Activated T-cell treated with anti-CD3 and anti-CD28 coated beads, Interleukin-2, amount 50 U/mL, for 4 hours (primary cell): Measurements from ENCODE around the gene NME1. TPM values are rescaled to one million over a fixed set of nuclear protein-coding genes. Genes with fewer than 3 reads are reported as not detected.

Experiments
- ATAC-seq, 2 donors: fragments of 200-7000 bp; cut with Tn5 transposase; one replicate each; pipeline ENCODE4 v1.10.0; 2021
- DNase-seq: peaks from one replicate; pipeline ENCODE4 v3.0.0-alpha.2; 2020
- H3K27me3 Mint-ChIP-seq: one replicate; pipeline ENCODE4 v1.8.0; 2021; ENCODE audit warnings: low read depth, mixed read lengths
- H3K36me3 Mint-ChIP-seq: one replicate; pipeline ENCODE4 v1.8.0; 2022; ENCODE audit warnings: mixed read lengths; ENCODE audit not compliant: insufficient read depth
- H3K4me1 Mint-ChIP-seq: one replicate; pipeline ENCODE4 v1.8.0; 2021; ENCODE audit warnings: low read depth, mixed read lengths
- H3K4me3 Mint-ChIP-seq: one replicate; pipeline ENCODE4 v1.8.0; 2021; ENCODE audit warnings: mild to moderate bottlenecking, moderate library complexity, mixed read lengths
- H3K9me3 Mint-ChIP-seq: one replicate; pipeline ENCODE4 v1.8.0; 2021; ENCODE audit warnings: mixed read lengths
- total RNA-seq, 3 donors: library from RNA; stranded (reverse); gene quantifications; one replicate each; pipeline ENCODE4 v1.2.1, GENCODE V29; 2021

Gene NME1
- total RNA-seq, 3 donors from 2014 or later, result 495 to 588 (median 548) TPM

- Mint-ChIP-seq H3K36me3 (no peaks in the 10 kb centered on the region), H3K4me3 (no peak overlapping the region), H3K4me1 (peaks cover 19% of the 10 kb centered on the region), H3K27me3 (no peaks in the 10 kb centered on the region), H3K9me3 (no peaks in the 10 kb centered on the region)
- DNase-seq (no peak), ATAC-seq (no peak)
Measured at GRCh38 chr17:51124640-51125503, 28.5 kb upstream of the NME1 start.

DNA sequence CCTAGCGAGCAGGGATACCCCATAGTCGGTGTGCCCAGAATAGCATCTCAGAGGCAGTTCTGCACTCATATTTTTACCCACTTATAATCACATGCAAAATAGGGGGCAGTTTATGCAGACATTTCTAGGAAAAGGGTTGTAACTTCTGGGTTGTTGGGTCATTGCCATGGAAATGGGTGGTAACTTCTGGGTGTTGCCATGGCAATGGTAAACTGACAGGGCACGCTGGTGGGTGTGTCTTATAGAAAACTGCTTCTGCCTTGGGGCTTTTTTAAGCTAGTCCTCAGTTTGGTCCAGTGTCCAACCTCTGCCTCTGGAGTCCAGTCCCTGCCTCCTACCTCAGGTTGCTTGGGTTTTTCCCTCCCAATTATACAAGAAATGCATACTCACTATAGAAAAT, 25.3 kb upstream of the NME1 start:
- Mint-ChIP-seq H3K4me1 (no peaks in the 10 kb centered on the region), H3K9me3 (no peaks in the 10 kb centered on the region), H3K27me3 (no peaks in the 10 kb centered on the region), H3K36me3 (no peaks in the 10 kb centered on the region), H3K4me3 (no peak overlapping the region)
- ATAC-seq (peak in 1 of 2 donors; percentile 23), DNase-seq (no peak)

- Mint-ChIP-seq H3K4me3 (no peak overlapping the region), H3K4me1 (no peaks in the 10 kb centered on the region), H3K36me3 (no peaks in the 10 kb centered on the region), H3K27me3 (no peaks in the 10 kb centered on the region), H3K9me3 (no peaks in the 10 kb centered on the region)
- no peak for DNase-seq
- no peak for ATAC-seq
Measured at GRCh38 chr17:51132964-51133319, 20.4 kb upstream of the NME1 start.

- Mint-ChIP-seq H3K4me1 (no peaks in the 10 kb centered on the region), H3K9me3 (no peaks in the 10 kb centered on the region), H3K36me3 (no peaks in the 10 kb centered on the region), H3K4me3 (no peak overlapping the region), H3K27me3 (no peaks in the 10 kb centered on the region)
- no peak for DNase-seq
- no peak for ATAC-seq
Measured at GRCh38 chr17:51133365-51133764, 20.0 kb upstream of the NME1 start.

GRCh38 chr17:51135956-51136355, 17.4 kb upstream of the NME1 start:
- Mint-ChIP-seq H3K36me3 (no peaks in the 10 kb centered on the region), H3K4me3 (no peak overlapping the region), H3K9me3 (no peaks in the 10 kb centered on the region), H3K4me1 (no peaks in the 10 kb centered on the region), H3K27me3 (no peaks in the 10 kb centered on the region)
- no peak for DNase-seq
- ATAC-seq, result no peak

DNA sequence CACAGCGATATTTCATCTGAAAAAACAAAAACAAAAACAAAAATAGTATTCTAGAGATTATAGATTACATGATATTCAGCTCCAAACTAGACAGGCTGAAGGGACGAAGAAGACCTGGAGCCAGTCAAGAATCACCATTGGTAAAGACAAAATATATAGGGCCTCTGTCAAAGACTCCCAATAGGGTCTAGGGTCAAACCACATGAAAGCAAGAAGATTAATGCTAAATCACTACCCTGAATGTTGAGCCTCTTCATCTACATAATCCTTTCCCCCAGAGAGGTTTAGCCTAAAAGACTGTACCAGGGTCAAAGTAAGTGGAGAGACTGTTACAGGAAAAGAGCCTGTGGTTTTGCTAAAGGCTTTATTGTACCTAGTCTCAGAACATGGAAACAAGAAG, 10.8 kb upstream of the NME1 start:
- Mint-ChIP-seq H3K4me1 (peaks cover 6% of the 10 kb centered on the region), H3K4me3 (no peak overlapping the region), H3K36me3 (no peaks in the 10 kb centered on the region), H3K9me3 (no peaks in the 10 kb centered on the region), H3K27me3 (no peaks in the 10 kb centered on the region)
- ATAC-seq (no peak), DNase-seq (no peak)

- Mint-ChIP-seq H3K4me3 (no peak overlapping the region), H3K4me1 (peaks cover 7% of the 10 kb centered on the region), H3K9me3 (no peaks in the 10 kb centered on the region), H3K36me3 (no peaks in the 10 kb centered on the region), H3K27me3 (no peaks in the 10 kb centered on the region)
- no peak for ATAC-seq
- no peak for DNase-seq
Measured at GRCh38 chr17:51144266-51145022, 8.9 kb upstream of the NME1 start.

DNA sequence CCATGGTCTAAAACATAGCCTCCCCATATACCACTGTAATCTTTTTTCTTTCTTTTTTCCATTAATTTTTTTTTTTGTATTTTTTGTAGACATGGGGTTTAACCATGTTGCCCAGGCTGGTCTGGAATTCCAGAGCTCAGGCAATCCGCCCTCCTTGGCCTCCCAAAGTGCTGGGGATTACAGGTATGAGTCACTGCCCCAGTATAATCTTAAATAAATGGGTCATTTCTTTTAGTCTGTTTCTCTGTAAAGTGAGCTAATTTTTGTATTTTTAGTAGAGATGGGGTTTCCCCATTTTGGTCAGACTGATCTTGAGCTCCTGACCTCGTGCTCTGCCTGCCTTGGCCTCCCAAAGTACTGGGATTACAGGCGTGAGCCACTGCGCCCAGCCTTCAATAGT, 5.7 kb upstream of the NME1 start:
- Mint-ChIP-seq H3K36me3 (no peaks in the 10 kb centered on the region), H3K27me3 (no peaks in the 10 kb centered on the region), H3K9me3 (no peaks in the 10 kb centered on the region), H3K4me1 (peaks cover 7% of the 10 kb centered on the region), H3K4me3 (no peak overlapping the region)
- peak in 1 of 2 donors; percentile 31 for ATAC-seq
- DNase-seq, result no peak

DNA sequence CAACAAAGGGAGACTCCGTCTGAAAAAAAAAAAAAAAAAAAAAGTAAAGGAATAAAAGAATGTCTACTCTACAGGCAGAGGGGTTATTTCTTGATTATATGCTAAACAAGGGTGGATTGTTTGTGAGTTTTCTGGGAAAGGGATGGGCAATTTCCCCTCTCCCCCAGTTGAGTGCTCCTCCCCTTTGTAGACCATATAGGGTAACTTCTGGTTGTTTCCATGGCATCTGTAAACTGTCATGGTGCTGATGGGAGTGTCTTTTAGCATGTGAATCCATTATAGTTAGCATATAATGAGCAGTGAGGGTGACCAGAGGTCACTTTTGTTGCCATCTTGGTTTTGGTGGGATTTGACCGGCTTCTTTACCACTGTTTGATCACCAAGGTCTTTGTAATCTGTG, 4.2 kb upstream of the NME1 start:
- no peaks in the 10 kb centered on the region for H3K36me3 Mint-ChIP-seq
- H3K4me3 Mint-ChIP-seq, result no peak overlapping the region
- DNase-seq (no peak), ATAC-seq (no peak)
- H3K27me3 Mint-ChIP-seq, result no peaks in the 10 kb centered on the region
- peaks cover 7% of the 10 kb centered on the region for H3K4me1 Mint-ChIP-seq
- no peaks in the 10 kb centered on the region for H3K9me3 Mint-ChIP-seq

- ATAC-seq (no peak), DNase-seq (no peak)
- Mint-ChIP-seq H3K36me3 (peaks cover 5% of the 10 kb centered on the region), H3K4me3 (no peak overlapping the region), H3K27me3 (no peaks in the 10 kb centered on the region), H3K4me1 (peaks cover 15% of the 10 kb centered on the region), H3K9me3 (no peaks in the 10 kb centered on the region)
Measured at GRCh38 chr17:51150932-51151331, 2.4 kb upstream of the NME1 start.

- ATAC-seq (no peak), DNase-seq (no peak)
- Mint-ChIP-seq H3K27me3 (no peaks in the 10 kb centered on the region), H3K4me1 (peaks cover 13% of the 10 kb centered on the region), H3K36me3 (peaks cover 13% of the 10 kb centered on the region), H3K4me3 (no peak overlapping the region), H3K9me3 (no peaks in the 10 kb centered on the region)
Measured at GRCh38 chr17:51152766-51153209, 571 bp upstream of the NME1 start.

DNA sequence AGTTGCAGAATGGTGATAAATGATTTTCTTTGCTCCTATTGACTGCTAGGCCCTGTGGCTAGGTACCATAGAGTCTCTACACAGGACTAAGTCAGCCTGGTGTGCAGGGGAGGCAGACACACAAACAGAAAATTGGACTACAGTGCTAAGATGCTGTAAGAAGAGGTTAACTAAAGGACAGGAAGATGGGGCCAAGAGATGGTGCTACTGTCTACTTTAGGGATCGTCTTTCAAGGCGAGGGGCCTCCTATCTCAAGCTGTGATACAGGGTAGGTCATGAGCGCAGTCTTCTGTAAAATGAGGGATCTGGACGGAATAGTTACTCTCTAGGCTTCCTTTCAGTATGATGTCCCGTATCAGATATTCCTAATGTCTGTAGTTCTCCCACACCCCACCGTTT, 817 bp downstream of the NME1 start:
- H3K27me3 Mint-ChIP-seq, result no peaks in the 10 kb centered on the region
- H3K9me3 Mint-ChIP-seq, result no peaks in the 10 kb centered on the region
- DNase-seq (no peak), ATAC-seq (no peak)
- peaks cover 13% of the 10 kb centered on the region for H3K4me1 Mint-ChIP-seq
- H3K36me3 Mint-ChIP-seq, result peaks cover 17% of the 10 kb centered on the region
- H3K4me3 Mint-ChIP-seq, result no peak overlapping the region

DNA sequence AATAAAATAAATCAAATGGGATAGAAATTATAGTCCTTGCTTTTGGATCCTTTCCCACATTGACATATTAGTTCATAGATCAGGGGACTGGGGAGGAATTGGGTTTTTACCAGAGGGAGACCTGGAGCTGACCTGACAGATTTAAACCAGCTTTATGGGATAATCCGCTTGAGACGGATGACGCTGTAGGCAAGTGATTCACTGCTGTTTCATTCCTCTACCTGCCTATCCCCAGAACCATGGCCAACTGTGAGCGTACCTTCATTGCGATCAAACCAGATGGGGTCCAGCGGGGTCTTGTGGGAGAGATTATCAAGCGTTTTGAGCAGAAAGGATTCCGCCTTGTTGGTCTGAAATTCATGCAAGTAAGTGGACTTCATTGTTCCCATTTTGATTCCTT, 2.1 kb downstream of the NME1 start:
- Mint-ChIP-seq H3K9me3 (no peaks in the 10 kb centered on the region), H3K36me3 (peaks cover 24% of the 10 kb centered on the region), H3K4me1 (peaks cover 13% of the 10 kb centered on the region), H3K27me3 (no peaks in the 10 kb centered on the region), H3K4me3 (no peak overlapping the region)
- no peak for ATAC-seq
- DNase-seq, result no peak

DNA sequence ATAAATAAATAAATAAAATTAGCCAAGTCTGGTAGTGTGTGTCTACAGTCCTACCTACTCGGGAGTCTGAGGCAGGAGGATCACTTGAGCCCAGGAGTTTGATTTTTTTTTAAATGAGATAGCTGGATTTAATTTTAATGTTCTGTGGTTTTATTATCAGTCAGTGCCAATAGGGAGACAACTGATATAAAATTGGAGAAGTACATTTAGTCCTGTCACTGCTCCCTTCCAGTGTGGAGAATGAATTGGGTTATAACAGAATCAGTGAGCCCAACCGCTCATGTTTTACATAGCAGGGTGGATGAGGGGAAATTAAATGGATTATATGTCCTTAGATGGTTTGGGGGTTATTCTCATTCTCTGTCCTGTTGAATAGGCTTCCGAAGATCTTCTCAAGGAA, 6.2 kb downstream of the NME1 start:
- ATAC-seq (no peak), DNase-seq (no peak)
- H3K9me3 Mint-ChIP-seq, result no peaks in the 10 kb centered on the region
- H3K36me3 Mint-ChIP-seq, result peaks cover 42% of the 10 kb centered on the region
- H3K4me3 Mint-ChIP-seq, result no peak overlapping the region
- peaks cover 13% of the 10 kb centered on the region for H3K4me1 Mint-ChIP-seq
- H3K27me3 Mint-ChIP-seq, result no peaks in the 10 kb centered on the region

DNA sequence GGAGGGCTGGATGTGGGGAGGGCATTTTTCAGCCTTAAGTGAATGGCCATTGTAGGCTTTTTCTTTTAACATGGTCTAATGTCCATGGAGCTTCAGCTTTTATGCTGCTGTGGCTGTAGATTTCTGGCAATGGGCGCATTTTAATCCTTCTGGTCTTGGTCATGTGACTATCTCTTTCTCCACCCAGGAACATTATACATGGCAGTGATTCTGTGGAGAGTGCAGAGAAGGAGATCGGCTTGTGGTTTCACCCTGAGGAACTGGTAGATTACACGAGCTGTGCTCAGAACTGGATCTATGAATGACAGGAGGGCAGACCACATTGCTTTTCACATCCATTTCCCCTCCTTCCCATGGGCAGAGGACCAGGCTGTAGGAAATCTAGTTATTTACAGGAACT, 8.2 kb downstream of the NME1 start:
- peaks cover 35% of the 10 kb centered on the region for H3K36me3 Mint-ChIP-seq
- H3K9me3 Mint-ChIP-seq, result no peaks in the 10 kb centered on the region
- H3K4me3 Mint-ChIP-seq, result no peak overlapping the region
- peaks cover 13% of the 10 kb centered on the region for H3K4me1 Mint-ChIP-seq
- no peak for DNase-seq
- no peak for ATAC-seq
- H3K27me3 Mint-ChIP-seq, result no peaks in the 10 kb centered on the region
